HepG2 (cell line): ENCODE results near the gene MAP2K2. TPM values are rescaled to one million over a fixed set of nuclear protein-coding genes. Genes with fewer than 3 reads are reported as not detected.
A peak's percentile ranks its signal among the peaks of the same experiment; 100 is the strongest.

ENCODE experiments used
- ATAC-seq: fragments of 200-7000 bp; cut with Tn5 transposase; 3 replicates; pipeline ENCODE4 v1.9.1; 2020; ENCODE audit warnings: mild to moderate bottlenecking, moderate library complexity
- BruUV-seq: library from RNA; stranded (reverse); fragments of 400-500 nt; replicated peaks from 2 replicates; lab custom pipeline; 2021; lab: Mats Ljungman, UMichigan
- CTCF ChIA-PET: fragments of 300-600 bp; formaldehyde crosslinking; extraction: SDS; loops from one replicate; lab custom pipeline; 2021; ENCODE audit warnings: low total read pairs, inconsistent platforms, low intra/inter-chr PET ratio; lab: Yijun Ruan, JAX
- POLR2A ChIA-PET: fragments of 350-600 bp; sonication (Branson Sonifier 250); formaldehyde crosslinking; loops from one replicate; lab custom pipeline; 2020; ENCODE audit warnings: antibody characterized with exemption, inconsistent platforms; lab: Yijun Ruan, JAX
- DNase-seq: peaks from one replicate; pipeline ENCODE4 v3.0.0-alpha.2; 2015; ENCODE audit warnings: low spot score
- FAIRE-seq: peaks from 3 replicates; lab custom pipeline; 2011; peaks lifted over from hg19 to GRCh38; lab: Jason Lieb, UNC
- H2AFZ ChIP-seq: one replicate; pipeline ENCODE4 v1.6.1; 2011; ENCODE audit warnings: low read length, inconsistent platforms
- H3K27ac ChIP-seq: fragments of 300-600 bp; 3 replicates; pipeline ENCODE4 v1.8.0; 2011; ENCODE audit warnings: mixed run types, mild to moderate bottlenecking, mixed read lengths, low read length, inconsistent platforms; ENCODE audit not compliant: insufficient read depth; ENCODE audit errors: extremely low read length
- H3K27me3 ChIP-seq, 2 experiments: fragments of 200-600 bp in 1 of 2; 2 replicates in 1 of 2; 3 replicates in 1 of 2; pipeline versions ENCODE4 v1.6.0 to v1.8.0; 2011; ENCODE audit warnings: low read length in 2 of 2, mild to moderate bottlenecking in 2 of 2, moderate library complexity in 2 of 2, inconsistent platforms in 1 of 2; ENCODE audit not compliant: insufficient read depth in 2 of 2, control insufficient read depth in 1 of 2
- H3K36me3 ChIP-seq, 2 experiments: fragments of 200-600 bp in 1 of 2; replicated peaks in 1 of 2; 2 replicates in 1 of 2; 3 replicates in 1 of 2; pipeline versions ENCODE4 v1.5.1 to v1.8.0; 2011; ENCODE audit warnings: low read length in 2 of 2, inconsistent platforms in 1 of 2; ENCODE audit not compliant: insufficient read depth in 2 of 2, control insufficient read depth in 1 of 2
- H3K4me1 ChIP-seq: 2 replicates; pipeline ENCODE4 v1.5.1; 2012; ENCODE audit warnings: low read length, inconsistent platforms; ENCODE audit not compliant: insufficient read depth
- H3K4me2 ChIP-seq: 2 replicates; pipeline ENCODE4 v1.6.0; 2011; ENCODE audit warnings: low read depth, low read length, inconsistent platforms
- H3K4me3 ChIP-seq, 3 experiments: fragments of 200-600 bp in 1 of 3; sonication (generic), shearing (Covaris generic) in 1 of 3; replicated peaks in 1 of 3; 2 replicates each; pipeline ENCODE4 v1.5.1; 2011 to 2016; ENCODE audit warnings: low read length in 3 of 3, inconsistent platforms in 2 of 3, low read depth in 2 of 3, mild to moderate bottlenecking in 2 of 3, control low read depth in 1 of 3, mixed read lengths in 1 of 3; ENCODE audit not compliant: insufficient read depth in 1 of 3
- H3K79me2 ChIP-seq: one replicate; pipeline ENCODE4 v1.6.1; 2011; ENCODE audit warnings: low read length, inconsistent platforms; ENCODE audit not compliant: insufficient read depth
- H3K9ac ChIP-seq: 2 replicates; pipeline ENCODE4 v1.6.0; 2011; ENCODE audit warnings: mild to moderate bottlenecking, low read depth, low read length, inconsistent platforms; ENCODE audit not compliant: insufficient read depth
- H3K9me3 ChIP-seq: 2 replicates; pipeline ENCODE4 v1.5.1; 2012; ENCODE audit warnings: mild to moderate bottlenecking, low read length
- H4K20me1 ChIP-seq: 2 replicates; pipeline ENCODE4 v1.6.0; 2011; ENCODE audit warnings: inconsistent platforms, mild to moderate bottlenecking, low read length, moderate library complexity; ENCODE audit not compliant: insufficient read depth
- BRCA1 ChIP-seq: sonication (generic); formaldehyde crosslinking; IDR thresholded peaks from 2 replicates; pipeline ENCODE4 v1.4.0; 2020; ENCODE audit warnings: missing genetic modification reagents
- CCAR2 ChIP-seq: fragments of 200-400 bp; formaldehyde crosslinking; optimal IDR thresholded peaks from 2 replicates; pipeline ENCODE3; 2018; ENCODE audit warnings: low read depth, mild to moderate bottlenecking, low read length, moderate library complexity
- GABPA ChIP-seq, 2 experiments: IDR thresholded peaks; 2 replicates each; pipeline ENCODE4 v1.6.1; 2011 to 2016; ENCODE audit warnings: low read depth in 2 of 2, low read length in 1 of 2, missing biosample characterization in 1 of 2, missing genetic modification characterization in 1 of 2
- GABPB1 ChIP-seq: IDR thresholded peaks from 2 replicates; pipeline ENCODE4 v1.6.1; 2016; ENCODE audit warnings: mild to moderate bottlenecking, missing genetic modification reagents, moderate library complexity, missing compliant biosample characterization
- HOXA7 ChIP-seq: sonication (generic); formaldehyde crosslinking; IDR thresholded peaks from 2 replicates; pipeline ENCODE4 v1.8.1; 2022; ENCODE audit warnings: mild to moderate bottlenecking, missing genetic modification reagents, moderate library complexity
- KDM2A ChIP-seq: sonication (generic); formaldehyde crosslinking; IDR thresholded peaks from 2 replicates; pipeline ENCODE4 v1.4.0; 2020; ENCODE audit warnings: low read depth, missing genetic modification reagents, borderline replicate concordance
- KDM5B ChIP-seq: sonication (generic); formaldehyde crosslinking; IDR thresholded peaks from 2 replicates; pipeline ENCODE4 v1.4.0; 2020; ENCODE audit warnings: missing genetic modification reagents, mild to moderate bottlenecking, borderline replicate concordance
- MTA1 ChIP-seq: sonication (generic); formaldehyde crosslinking; IDR thresholded peaks from 2 replicates; pipeline ENCODE4 v1.4.0; 2020; ENCODE audit warnings: missing genetic modification reagents, mild to moderate bottlenecking, borderline replicate concordance
- MYC ChIP-seq: sonication (generic); formaldehyde crosslinking; IDR thresholded peaks from 2 replicates; pipeline ENCODE4 v1.9.0; 2021; ENCODE audit warnings: missing genetic modification reagents, borderline replicate concordance
- RARA ChIP-seq: IDR thresholded peaks from 2 replicates; pipeline ENCODE4 v1.6.1; 2016; ENCODE audit warnings: missing genetic modification reagents, missing compliant biosample characterization
- YEATS2 ChIP-seq: sonication (generic); formaldehyde crosslinking; IDR thresholded peaks from 2 replicates; pipeline ENCODE4 v1.4.0; 2020; ENCODE audit warnings: missing genetic modification reagents, borderline replicate concordance
- ZBTB33 ChIP-seq: sonication (generic); formaldehyde crosslinking; IDR thresholded peaks from 2 replicates; pipeline ENCODE4 v1.4.0; 2020; ENCODE audit warnings: missing genetic modification reagents
- ZEB1 ChIP-seq: IDR thresholded peaks from 2 replicates; pipeline ENCODE4 v1.6.1; 2012; ENCODE audit warnings: mild to moderate bottlenecking, low read depth, inconsistent platforms; ENCODE audit not compliant: insufficient replicate concordance
- ZFX ChIP-seq: sonication (generic); formaldehyde crosslinking; IDR thresholded peaks from 2 replicates; pipeline ENCODE4 v1.4.0; 2020; ENCODE audit warnings: mild to moderate bottlenecking, low read depth, missing genetic modification reagents, moderate library complexity
- ZMYM3 ChIP-seq: sonication (generic); formaldehyde crosslinking; IDR thresholded peaks from 2 replicates; pipeline ENCODE4 v1.5.1; 2020; ENCODE audit warnings: mild to moderate bottlenecking, missing genetic modification reagents
- ZNF121 ChIP-seq: sonication (generic); formaldehyde crosslinking; IDR thresholded peaks from 2 replicates; pipeline ENCODE4 v1.5.0; 2020; ENCODE audit warnings: mild to moderate bottlenecking, missing genetic modification reagents
- ZNF770 ChIP-seq: sonication (generic); formaldehyde crosslinking; IDR thresholded peaks from 2 replicates; pipeline ENCODE4 v1.5.0; 2020; ENCODE audit warnings: mild to moderate bottlenecking, missing genetic modification reagents
- WGBS: methylation state at CpG from one replicate; pipeline ENCODE4 v1.1.6; 2017; ENCODE audit warnings: low lambda C conversion rate; 5-methylcytosine and 5-hydroxymethylcytosine counted together
- in situ Hi-C: cut with HindIII; loops from 2 replicates; pipeline ENCODE4 v1.10.0; 2017; ENCODE audit warnings: low pct_unique_long_range_greater_than_20kb; ENCODE audit not compliant: extremely low pct_ligation_motif_present
- intact Hi-C: fragments of 100-400 bp; cut with micrococcal nuclease; formaldehyde crosslinking; loops from one replicate; pipeline ENCODE4 v1.10.0; 2022; ENCODE audit not compliant: unreplicated experiment
- polyA plus RNA-seq, 8 experiments: library from polyadenylated mRNA; depleted of rRNA in 3 of 8; stranded (reverse) in 7 of 8; unstranded in 1 of 8; fragments of >200 nt; fragmentation: Illumina TruSeq in 4 of 8; extraction: Trizol in 4 of 8; gene quantifications; 2 replicates each; pipeline versions ENCODE4 v1.2.1 to v1.2.3, GENCODE V29; 2011 to 2016; ENCODE audit warnings: low read depth in 4 of 8, missing spikeins in 1 of 8, mixed read lengths in 1 of 8; ENCODE audit not compliant: insufficient read depth in 1 of 8
- total RNA-seq, 5 experiments: library from RNA; depleted of rRNA; stranded (reverse); fragments of >200 nt; fragmentation: Illumina TruSeq; extraction: Trizol; gene quantifications; 2 replicates each; pipeline ENCODE4 v1.2.3, GENCODE V29; 2016; ENCODE audit warnings: low read depth in 1 of 5

Gene MAP2K2
- total and polyA plus RNA-seq, 2 of the 13 experiments (the other 11 are each of a cell fraction or from before 2014, with no cell fraction given): 70.3 to 80.9 TPM

- Histone ChIP-seq H3K9ac (peak overlapping the region; percentile 39; the same call in 1 of the 2 replicates), H3K4me1 (peaks cover 50% of the 10 kb centered on the region), H3K4me2 (peak overlapping the region; percentile 58), H3K79me2 (no peaks in the 10 kb centered on the region), H3K4me3 (peak overlapping the region in 2 of 3 experiments; percentile 24 to 52; a peak in 2 of 6 replicates), H2AFZ (no peak overlapping the region), H3K27ac (no peak overlapping the region), H4K20me1 (no peaks in the 10 kb centered on the region), H3K36me3 (no peaks in the 10 kb centered on the region), H3K27me3 (no peaks in the 10 kb centered on the region), H3K9me3 (no peaks in the 10 kb centered on the region)
- FAIRE-seq: no peak
- peak; percentile 22 for ATAC-seq
- DNase-seq: no peak
- intact Hi-C loops: no loop called here
- in situ Hi-C loops: no loop called here
- 74% methylated on average over 12 of the region's 28 CpGs for WGBS
- POLR2A ChIA-PET: interaction anchor here (1.3 kb wide), 1 partner anchor 25 kb away, joined by 5 read pairs; no protein-coding TSS in a partner anchor
- BruUV-seq: no TSS peak
- peak; percentile 63 for TF ChIP-seq ZFX (CRISPR knock-in tag)
- peak; percentile 61 for TF ChIP-seq ZEB1
- TF ChIP-seq HOXA7 (CRISPR knock-in tag): no peak
- no peak for TF ChIP-seq BRCA1 (CRISPR knock-in tag)
- 0 out of 2 replicates have a peak, but pooled peaks have one; percentile 5 for TF ChIP-seq MTA1 (CRISPR knock-in tag)
- TF ChIP-seq ZNF121 (CRISPR knock-in tag): peak; percentile 92
- TF ChIP-seq MYC (CRISPR knock-in tag): peak; percentile 53; the same call in 1 of the 2 replicates
- TF ChIP-seq CCAR2: no peak
- peak; percentile 52; the same call in 1 of the 2 replicates for TF ChIP-seq GABPB1
- 0 out of 2 replicates have a peak, but pooled peaks have one; percentile 57 for TF ChIP-seq ZMYM3 (CRISPR knock-in tag)
- TF ChIP-seq ZNF770 (CRISPR knock-in tag): peak; percentile 88; the same call in 1 of the 2 replicates
- TF ChIP-seq KDM2A (CRISPR knock-in tag): peak; percentile 18; the same call in 1 of the 2 replicates
- TF ChIP-seq ZBTB33 (CRISPR knock-in tag): peak; percentile 67
- 0 out of 2 replicates have a peak, but pooled peaks have one; percentile 32 for TF ChIP-seq KDM5B (CRISPR knock-in tag)
- no peak for TF ChIP-seq YEATS2 (CRISPR knock-in tag)
- TF ChIP-seq RARA (CRISPR knock-in tag): peak; percentile 27; the same call in 1 of the 2 replicates
- TF ChIP-seq GABPA (IDR thresholded peaks at IDR 0.05; ENCODE audit: low read depth, low read length): no peak
- TF ChIP-seq GABPA (CRISPR knock-in tag; IDR thresholded peaks at IDR 0.05; ENCODE audit: low read depth): peak; percentile 69
- CTCF ChIA-PET: no interaction called here
Measured at GRCh38 chr19:4083677-4084546, 40.0 kb downstream of the MAP2K2 start.
